Ectodermal cell (in vitro differentiated cells): Measurements from ENCODE around the gene FMNL2.

Source experiments
- H3K27ac ChIP-seq: 2 replicates; pipeline ENCODE4 v1.7.0; 2013; ENCODE audit warnings: mild to moderate bottlenecking, low read depth, low read length; ENCODE audit not compliant: insufficient read depth, poor library complexity, severe bottlenecking
- H3K27me3 ChIP-seq: 2 replicates; pipeline ENCODE4 v1.7.0; 2013; ENCODE audit warnings: mild to moderate bottlenecking, low read length; ENCODE audit not compliant: insufficient read depth, control insufficient read depth, poor library complexity, severe bottlenecking
- H3K36me3 ChIP-seq: one replicate; pipeline ENCODE4 v1.7.0; 2013; ENCODE audit warnings: low read length; ENCODE audit not compliant: control insufficient read depth, insufficient read depth
- H3K4me1 ChIP-seq: one replicate; pipeline ENCODE4 v1.7.0; 2013; ENCODE audit warnings: low read length; ENCODE audit not compliant: control insufficient read depth, insufficient read depth
- H3K4me3 ChIP-seq: 2 replicates; pipeline ENCODE4 v1.7.0; 2013; ENCODE audit warnings: low read depth, low read length, control low read depth; ENCODE audit not compliant: insufficient read depth
- H3K9me3 ChIP-seq: 2 replicates; pipeline ENCODE4 v1.7.0; 2013; ENCODE audit warnings: mild to moderate bottlenecking, low read length, moderate library complexity; ENCODE audit not compliant: control insufficient read depth
- WGBS, 2 experiments: methylation state at CpG; one replicate each; pipeline ENCODE4 v1.1.7; 2013; ENCODE audit warnings: missing lambda C conversion rate in 2 of 2; 5-methylcytosine and 5-hydroxymethylcytosine counted together

Gene FMNL2

DNA sequence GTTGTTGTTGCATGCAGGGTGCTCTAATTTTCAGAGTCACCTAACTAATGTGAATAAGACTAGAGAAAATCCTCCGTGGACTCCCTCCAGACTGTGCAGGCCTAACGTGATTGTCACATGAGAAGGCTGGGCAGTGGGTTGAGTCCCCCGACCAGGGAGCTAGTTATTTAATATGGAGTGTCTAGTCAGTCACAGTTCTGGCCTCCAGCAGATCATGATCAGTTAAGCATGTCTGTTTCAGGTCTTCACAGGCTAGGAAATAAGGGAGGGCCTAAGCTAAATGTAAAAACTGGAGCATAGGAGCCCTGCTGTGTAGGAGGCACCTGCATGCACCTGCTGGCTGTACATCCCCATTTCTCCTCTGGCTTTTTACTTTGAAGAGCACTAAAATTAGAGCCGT is 295.5 kb downstream of the FMNL2 start:
- 95 to 98% methylated on average over 4 of the region's 4 CpGs for WGBS, 2 experiments
- Histone ChIP-seq H3K9me3 (no peaks in the 10 kb centered on the region), H3K4me3 (no peak overlapping the region), H3K36me3 (peaks cover 9% of the 10 kb centered on the region), H3K27me3 (no peaks in the 10 kb centered on the region), H3K4me1 (no peaks in the 10 kb centered on the region), H3K27ac (no peak overlapping the region)

DNA sequence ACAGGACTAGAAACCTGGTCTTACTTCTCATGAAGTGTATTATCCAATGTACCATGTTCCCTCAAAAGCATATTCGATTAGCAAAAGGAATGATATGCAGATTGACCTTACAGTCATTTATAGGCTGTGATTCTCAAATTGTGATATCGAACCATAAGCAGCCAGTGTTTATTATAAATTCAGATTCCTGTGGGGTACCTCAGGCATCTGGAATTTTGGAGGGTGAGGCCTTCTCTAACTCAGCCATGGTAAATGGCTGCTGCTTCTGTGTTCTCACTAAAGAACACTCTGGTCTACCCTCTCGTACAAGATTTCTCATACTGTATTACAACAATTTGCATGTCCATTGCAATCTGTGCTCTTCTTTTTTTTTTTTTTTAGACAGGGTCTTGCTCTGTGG is 297.8 kb downstream of the FMNL2 start:
- Histone ChIP-seq H3K27me3 (no peaks in the 10 kb centered on the region), H3K4me1 (no peaks in the 10 kb centered on the region), H3K4me3 (no peak overlapping the region), H3K36me3 (peaks cover 13% of the 10 kb centered on the region), H3K9me3 (no peaks in the 10 kb centered on the region), H3K27ac (no peak overlapping the region)
- WGBS, 2 experiments: 96% methylated on average over 3 of the region's 3 CpGs

DNA sequence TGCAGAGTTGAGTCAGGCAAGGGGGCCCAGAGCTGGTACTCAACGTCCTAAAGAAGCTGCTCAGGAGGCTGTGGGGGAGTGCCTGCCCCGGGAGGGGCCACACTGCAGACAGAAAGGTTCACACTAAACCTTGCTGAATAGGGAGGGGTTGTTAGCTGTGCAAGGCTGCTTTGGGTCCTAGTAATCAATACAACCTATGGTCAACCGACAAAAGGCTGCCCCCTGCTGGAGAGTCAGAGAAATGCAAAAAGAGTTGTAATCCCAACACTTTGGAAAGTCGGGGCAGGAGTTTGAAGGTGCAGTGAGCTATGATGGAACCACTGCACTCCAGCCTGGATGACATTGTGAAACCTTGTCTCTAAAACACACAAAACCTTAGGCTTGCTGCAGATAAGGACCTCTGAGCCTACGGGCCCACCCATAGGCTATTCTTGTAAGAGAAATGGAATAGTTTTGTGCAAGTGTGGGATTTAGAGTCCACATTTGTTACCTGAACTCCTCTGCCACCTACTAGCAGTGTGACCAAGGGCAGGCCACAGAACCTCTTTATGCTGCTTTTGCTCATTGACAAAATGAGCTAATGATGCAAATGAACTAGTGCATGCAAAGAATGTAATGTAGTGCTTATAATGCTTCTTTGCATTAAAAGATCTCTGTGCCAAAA is 300.8 kb downstream of the FMNL2 start:
- peaks cover 21% of the 10 kb centered on the region for H3K36me3 ChIP-seq
- H3K4me1 ChIP-seq: no peaks in the 10 kb centered on the region
- no peak overlapping the region for H3K27ac ChIP-seq
- no peaks in the 10 kb centered on the region for H3K9me3 ChIP-seq
- H3K27me3 ChIP-seq: no peaks in the 10 kb centered on the region
- 41% methylated on average over 5 of the region's 5 CpGs for WGBS, 2 experiments
- H3K4me3 ChIP-seq: no peak overlapping the region

DNA sequence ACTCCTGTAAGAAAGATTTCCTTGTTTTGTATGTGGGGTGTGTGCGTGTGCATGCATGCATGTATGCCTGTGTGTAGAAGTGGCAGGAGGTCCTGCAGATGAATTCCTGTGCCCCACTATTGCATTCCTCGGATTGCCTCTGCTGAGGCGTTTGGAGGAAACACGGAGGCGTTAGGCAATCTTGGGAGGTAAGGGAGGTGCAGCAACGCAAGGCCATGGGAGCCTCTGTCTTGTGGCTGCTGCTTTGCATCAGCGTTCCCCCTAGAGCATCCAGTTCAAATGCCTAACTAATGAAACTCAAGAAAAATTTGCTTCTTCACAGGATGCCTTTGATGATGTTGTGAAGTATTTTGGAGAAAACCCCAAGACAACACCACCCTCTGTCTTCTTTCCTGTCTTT is 302.3 kb downstream of the FMNL2 start:
- Histone ChIP-seq H3K27ac (no peak overlapping the region), H3K4me1 (no peaks in the 10 kb centered on the region), H3K36me3 (peaks cover 26% of the 10 kb centered on the region), H3K27me3 (no peaks in the 10 kb centered on the region), H3K9me3 (no peaks in the 10 kb centered on the region), H3K4me3 (no peak overlapping the region)
- WGBS, 2 experiments: 92 to 93% methylated on average over 7 of the region's 7 CpGs

DNA sequence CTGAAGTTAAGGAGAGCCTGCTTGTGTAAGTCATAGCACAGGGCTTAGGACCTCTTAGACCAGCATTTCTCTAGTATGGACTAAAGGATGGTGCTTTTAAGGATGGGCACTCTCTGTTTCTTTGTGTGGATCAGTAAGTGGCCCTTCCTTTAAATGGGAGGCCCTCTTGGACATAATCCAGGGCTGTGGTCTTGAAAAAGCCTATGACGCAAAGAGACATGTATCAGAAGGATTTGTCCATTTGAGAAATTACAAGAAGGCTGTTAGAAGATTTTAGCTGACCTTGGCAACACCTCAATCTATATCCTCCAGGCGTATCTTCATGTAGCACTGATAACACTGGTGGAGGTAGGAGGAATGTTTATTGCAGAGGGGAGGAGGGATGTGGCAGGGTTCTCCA is 303.1 kb downstream of the FMNL2 start:
- no peaks in the 10 kb centered on the region for H3K27me3 ChIP-seq
- H3K4me1 ChIP-seq: no peaks in the 10 kb centered on the region
- peaks cover 27% of the 10 kb centered on the region for H3K36me3 ChIP-seq
- WGBS, 2 experiments: 90 to 91% methylated on average over 2 of the region's 2 CpGs
- no peak overlapping the region for H3K27ac ChIP-seq
- no peak overlapping the region for H3K4me3 ChIP-seq
- H3K9me3 ChIP-seq: no peaks in the 10 kb centered on the region

DNA sequence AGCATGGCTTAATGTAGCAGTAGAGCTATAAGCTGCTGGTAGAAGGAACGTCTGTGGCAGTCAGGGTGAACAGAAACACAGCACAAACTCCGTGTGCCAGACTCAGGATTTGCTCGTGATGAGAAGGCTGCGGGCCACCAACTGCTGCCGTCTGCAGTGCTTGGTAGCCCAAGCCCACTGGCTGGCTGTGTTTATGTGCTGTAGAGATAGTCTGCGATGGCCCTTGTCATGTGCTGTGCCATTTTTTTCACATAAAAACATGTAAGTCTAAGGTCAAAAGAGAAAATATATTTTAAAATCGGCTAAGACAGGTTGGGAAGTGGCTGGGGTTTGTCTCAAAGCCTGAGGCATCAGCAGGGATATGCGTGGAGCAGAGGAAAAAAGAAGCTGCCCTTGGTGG is 303.6 kb downstream of the FMNL2 start:
- no peaks in the 10 kb centered on the region for H3K27me3 ChIP-seq
- 80 to 84% methylated on average over 8 of the region's 8 CpGs for WGBS, 2 experiments
- H3K36me3 ChIP-seq: peaks cover 32% of the 10 kb centered on the region
- H3K9me3 ChIP-seq: no peaks in the 10 kb centered on the region
- no peak overlapping the region for H3K27ac ChIP-seq
- no peaks in the 10 kb centered on the region for H3K4me1 ChIP-seq
- no peak overlapping the region for H3K4me3 ChIP-seq

DNA sequence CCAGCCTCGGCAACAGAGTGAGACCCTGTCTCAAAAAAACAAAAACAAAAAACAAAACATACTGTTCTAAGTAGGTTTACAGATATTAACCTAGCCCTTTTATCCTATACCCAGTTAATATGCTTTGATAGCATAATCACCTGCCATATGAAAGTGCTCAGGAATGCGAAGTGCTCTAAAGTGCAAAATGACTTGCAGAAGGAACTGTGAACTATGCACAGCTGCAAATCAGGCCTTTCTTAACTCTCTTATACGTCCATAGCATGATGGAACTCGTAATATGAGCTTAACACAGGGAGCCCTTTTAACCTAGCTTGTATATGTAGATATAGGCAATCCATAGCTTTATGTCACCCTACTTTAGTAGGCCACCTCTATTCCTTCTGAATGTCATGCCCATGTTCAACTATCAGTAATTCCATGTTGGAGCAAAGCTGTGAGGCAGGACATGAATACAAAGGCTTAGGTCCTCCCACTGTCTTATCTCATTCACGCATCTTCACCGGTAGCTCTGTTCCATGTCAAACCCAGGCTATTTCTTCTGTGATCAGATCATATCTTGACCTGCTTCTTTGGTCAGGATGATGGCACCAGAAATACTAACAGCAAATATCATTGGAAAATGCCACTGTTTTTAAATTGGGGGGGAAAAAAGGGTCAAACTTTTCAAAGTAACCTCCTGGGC is 309.4 kb downstream of the FMNL2 start:
- Histone ChIP-seq H3K27me3 (no peaks in the 10 kb centered on the region), H3K4me1 (peaks cover 9% of the 10 kb centered on the region), H3K4me3 (no peak overlapping the region), H3K9me3 (no peaks in the 10 kb centered on the region), H3K36me3 (peaks cover 22% of the 10 kb centered on the region), H3K27ac (no peak overlapping the region)
- WGBS, 2 experiments: 96% methylated on average over 5 to 6 of the region's 6 CpGs

DNA sequence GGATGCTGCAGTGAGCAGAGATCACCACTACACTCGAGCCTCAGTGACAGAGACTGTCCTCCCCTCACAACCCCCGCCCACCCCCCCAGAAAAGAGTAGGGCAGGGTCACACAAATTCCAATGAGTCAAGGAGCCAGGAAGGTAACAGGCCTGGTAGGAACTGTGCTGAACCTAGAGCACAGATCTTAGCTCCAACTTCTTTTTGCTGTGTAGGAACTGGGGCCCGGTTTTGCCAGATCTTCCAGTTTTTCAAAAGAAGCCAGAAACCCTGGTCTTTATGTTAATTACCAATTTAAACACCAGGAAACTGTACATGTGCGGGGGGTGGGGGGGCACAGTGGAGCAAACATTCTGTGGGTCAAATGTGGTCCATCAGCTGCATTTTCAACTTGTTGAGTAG is 311.3 kb downstream of the FMNL2 start:
- no peak overlapping the region for H3K27ac ChIP-seq
- peaks cover 9% of the 10 kb centered on the region for H3K4me1 ChIP-seq
- H3K4me3 ChIP-seq: no peak overlapping the region
- H3K27me3 ChIP-seq: no peaks in the 10 kb centered on the region
- 63 to 93% methylated on average over 3 to 4 of the region's 4 CpGs for WGBS, 2 experiments
- H3K36me3 ChIP-seq: peaks cover 6% of the 10 kb centered on the region
- no peaks in the 10 kb centered on the region for H3K9me3 ChIP-seq

DNA sequence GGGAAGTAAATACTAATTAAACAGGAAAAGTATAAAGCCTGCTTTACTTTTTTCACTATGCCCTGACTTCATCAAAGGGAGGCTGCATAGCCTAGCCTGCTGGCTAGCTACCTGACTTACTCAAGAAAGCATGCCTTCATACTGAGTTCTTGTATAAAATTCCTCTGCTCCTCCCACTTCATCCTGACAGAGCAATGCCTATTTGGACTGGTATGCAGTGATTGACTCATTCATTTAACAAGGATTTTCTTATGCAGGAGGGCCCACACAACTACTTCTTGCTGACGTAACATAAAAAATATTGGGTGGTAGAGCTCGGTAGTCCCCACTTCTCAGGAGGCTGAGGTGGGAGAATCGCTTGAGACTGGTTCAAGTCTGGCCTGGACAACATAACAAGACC is 311.8 kb downstream of the FMNL2 start:
- Histone ChIP-seq H3K36me3 (peaks cover 6% of the 10 kb centered on the region), H3K4me1 (peaks cover 9% of the 10 kb centered on the region), H3K27me3 (no peaks in the 10 kb centered on the region), H3K27ac (no peak overlapping the region), H3K9me3 (no peaks in the 10 kb centered on the region), H3K4me3 (no peak overlapping the region)
- 84 to 93% methylated on average over 3 of the region's 3 CpGs for WGBS, 2 experiments

DNA sequence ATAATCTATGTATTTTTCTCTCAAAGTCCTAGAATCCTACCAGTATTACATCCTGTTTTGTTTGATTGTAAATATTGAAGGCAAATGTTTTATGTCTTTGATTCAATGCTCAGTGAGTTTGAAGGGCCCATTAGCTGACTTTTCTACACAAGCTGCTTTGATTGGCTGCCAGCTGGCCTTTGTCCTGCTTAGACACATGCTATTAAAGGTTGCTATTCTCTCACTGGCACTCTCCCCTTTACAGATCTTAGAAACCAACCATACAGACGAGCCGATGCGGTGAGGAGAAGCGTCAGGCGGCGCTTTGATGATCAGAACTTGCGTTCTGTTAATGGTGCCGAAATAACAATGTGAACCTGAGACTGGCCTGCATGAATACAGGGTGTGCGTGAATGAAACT is 312.6 kb downstream of the FMNL2 start:
- H3K4me1 ChIP-seq: peaks cover 9% of the 10 kb centered on the region
- 85 to 87% methylated on average over 9 of the region's 9 CpGs for WGBS, 2 experiments
- H3K27me3 ChIP-seq: no peaks in the 10 kb centered on the region
- no peaks in the 10 kb centered on the region for H3K9me3 ChIP-seq
- peaks cover 6% of the 10 kb centered on the region for H3K36me3 ChIP-seq
- H3K27ac ChIP-seq: peak overlapping the region; percentile 74
- no peak overlapping the region for H3K4me3 ChIP-seq
